ACC112 (cell line): ENCODE results near the gene ZNF793.

ENCODE experiments used
- H2AFZ ChIP-seq: fragments of 200-600 bp; sonication (generic); one replicate; pipeline ENCODE4 v1.6.0; 2017; ENCODE audit warnings: antibody characterized with exemption, low read length; ENCODE audit not compliant: unreplicated experiment
- H3K27ac ChIP-seq: fragments of 200-600 bp; sonication (generic); 2 replicates; pipeline ENCODE4 v1.5.1; 2014; ENCODE audit warnings: low read depth, mild to moderate bottlenecking, antibody characterized with exemption, low read length, moderate library complexity
- H3K27me3 ChIP-seq: fragments of 200-600 bp; sonication (generic); 2 replicates; pipeline ENCODE4 v1.6.1; 2014; ENCODE audit warnings: mild to moderate bottlenecking, antibody characterized with exemption, low read length, moderate library complexity, mixed read lengths; ENCODE audit not compliant: insufficient read depth
- H3K36me3 ChIP-seq: fragments of 200-600 bp; sonication (generic); 2 replicates; pipeline ENCODE4 v1.6.1; 2016; ENCODE audit warnings: mild to moderate bottlenecking, antibody characterized with exemption, low read length, moderate library complexity, mixed read lengths; ENCODE audit not compliant: insufficient read depth
- H3K4me1 ChIP-seq: fragments of 200-600 bp; sonication (generic); one replicate; pipeline ENCODE4 v1.6.1; 2016; ENCODE audit warnings: low read length, mixed read lengths; ENCODE audit not compliant: insufficient read depth, unreplicated experiment, control insufficient read depth
- H3K4me3 ChIP-seq: fragments of 200-600 bp; sonication (generic); 2 replicates; pipeline ENCODE4 v1.5.1; 2014; ENCODE audit warnings: mild to moderate bottlenecking, low read depth, low read length
- H3K79me2 ChIP-seq: fragments of 200-600 bp; sonication (generic); one replicate; pipeline ENCODE4 v1.6.0; 2016; ENCODE audit warnings: low read length; ENCODE audit not compliant: control insufficient read depth, unreplicated experiment, insufficient read depth

Gene ZNF793

GRCh38 chr19:37565370-37565669 is 58.6 kb downstream of the ZNF793 start:
- Histone ChIP-seq H2AFZ (no peak overlapping the region), H3K4me1 (no peaks in the 10 kb centered on the region), H3K79me2 (no peaks in the 10 kb centered on the region), H3K27me3 (no peaks in the 10 kb centered on the region), H3K4me3 (no peak overlapping the region), H3K36me3 (peaks cover 33% of the 10 kb centered on the region), H3K27ac (no peak overlapping the region)

GRCh38 chr19:37572203-37572602 is 65.5 kb downstream of the ZNF793 start:
- H3K36me3 ChIP-seq = peaks cover 31% of the 10 kb centered on the region
- no peak overlapping the region for H3K4me3 ChIP-seq
- no peak overlapping the region; the same call in 1 of the 2 replicates for H3K27ac ChIP-seq
- H2AFZ ChIP-seq = no peak overlapping the region
- H3K4me1 ChIP-seq = no peaks in the 10 kb centered on the region
- no peaks in the 10 kb centered on the region for H3K79me2 ChIP-seq
- no peaks in the 10 kb centered on the region for H3K27me3 ChIP-seq

GRCh38 chr19:37583340-37583739 is 76.6 kb downstream of the ZNF793 start:
- H3K27me3 ChIP-seq = no peaks in the 10 kb centered on the region
- H3K27ac ChIP-seq = no peak overlapping the region
- no peaks in the 10 kb centered on the region for H3K4me1 ChIP-seq
- peaks cover 45% of the 10 kb centered on the region for H3K36me3 ChIP-seq
- no peaks in the 10 kb centered on the region for H3K79me2 ChIP-seq
- H2AFZ ChIP-seq = no peak overlapping the region
- H3K4me3 ChIP-seq = no peak overlapping the region
